GM12891 (cell line): ENCODE data around the gene PSRC1.

ENCODE experiments used
- DNase-seq: peaks from one replicate; pipeline ENCODE4 v3.0.0; 2011; ENCODE audit warnings: low spot score; ENCODE audit not compliant: insufficient read length
- FAIRE-seq: peaks from 2 replicates; lab custom pipeline; 2011; peaks lifted over from hg19 to GRCh38; lab: Jason Lieb, UNC
- PAX5 ChIP-seq: IDR thresholded peaks from 2 replicates; pipeline ENCODE4 v1.6.1; 2011; ENCODE audit warnings: low read length, moderate library complexity, mild to moderate bottlenecking; ENCODE audit not compliant: insufficient read depth, severe bottlenecking
- POLR2A ChIP-seq: IDR thresholded peaks from 2 replicates; pipeline ENCODE4 v1.6.1; 2011; ENCODE audit warnings: low read depth, low read length, control low read depth
- POLR2AphosphoS5 ChIP-seq: IDR thresholded peaks from 2 replicates; pipeline ENCODE4 v1.6.1; 2011; ENCODE audit warnings: low read depth, low read length, control low read depth
- POU2F2 ChIP-seq: IDR thresholded peaks from 2 replicates; pipeline ENCODE4 v1.6.1; 2011; ENCODE audit warnings: low read depth, mild to moderate bottlenecking, control low read depth, low read length, moderate library complexity
- SPI1 ChIP-seq: IDR thresholded peaks from 2 replicates; pipeline ENCODE4 v1.6.1; 2011; ENCODE audit warnings: low read depth, low read length, control low read depth
- TAF1 ChIP-seq: IDR thresholded peaks from 2 replicates; pipeline ENCODE4 v1.6.1; 2011; ENCODE audit warnings: low read depth, low read length, control low read depth

The PSRC1 gene

GRCh38 chr1:109259674-109260557 lies 23.0 kb downstream of the PSRC1 start:
- DNase-seq (no peak), FAIRE-seq (no peak)
- no peak for TF ChIP-seq SPI1
- TF ChIP-seq PAX5, result no peak
- no peak for TF ChIP-seq POLR2AphosphoS5
- no peak for TF ChIP-seq TAF1
- TF ChIP-seq POLR2A, result no peak
- TF ChIP-seq POU2F2, result no peak

DNA sequence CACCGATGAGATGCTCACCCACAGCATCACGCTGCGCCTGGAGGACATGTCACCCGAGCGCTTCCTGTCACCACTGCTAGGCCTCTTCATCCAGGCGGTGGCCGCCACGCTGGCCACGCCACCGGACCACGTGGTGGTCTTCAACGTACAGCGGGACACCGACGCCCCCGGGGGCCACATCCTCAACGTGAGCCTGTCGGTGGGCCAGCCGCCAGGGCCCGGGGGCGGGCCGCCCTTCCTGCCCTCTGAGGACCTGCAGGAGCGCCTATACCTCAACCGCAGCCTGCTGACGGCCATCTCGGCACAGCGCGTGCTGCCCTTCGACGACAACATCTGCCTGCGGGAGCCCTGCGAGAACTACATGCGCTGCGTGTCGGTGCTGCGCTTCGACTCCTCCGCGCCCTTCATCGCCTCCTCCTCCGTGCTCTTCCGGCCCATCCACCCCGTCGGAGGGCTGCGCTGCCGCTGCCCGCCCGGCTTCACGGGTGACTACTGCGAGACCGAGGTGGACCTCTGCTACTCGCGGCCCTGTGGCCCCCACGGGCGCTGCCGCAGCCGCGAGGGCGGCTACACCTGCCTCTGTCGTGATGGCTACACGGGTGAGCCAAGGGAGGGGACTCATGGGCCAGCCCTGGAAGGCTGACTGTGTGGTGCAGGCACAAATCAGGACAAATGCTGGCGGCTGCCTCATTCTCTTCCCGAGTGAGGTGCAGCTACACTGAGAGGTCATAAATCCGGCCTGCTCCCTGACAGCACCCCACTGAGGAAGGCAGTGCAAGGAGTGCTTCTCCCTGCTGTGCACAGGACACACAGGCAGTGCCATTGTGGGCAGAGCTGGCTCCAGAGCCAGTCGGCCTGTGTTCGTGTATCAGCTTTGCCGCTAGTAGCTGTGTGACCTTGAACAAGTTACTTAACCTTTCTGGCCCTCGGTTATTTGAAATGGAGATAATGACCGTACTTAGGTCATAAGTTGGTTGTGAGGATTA lies 24.2 kb downstream of the PSRC1 start:
- DNase-seq, result no peak
- no peak for FAIRE-seq
- TF ChIP-seq PAX5 (no peak), SPI1 (no peak), POLR2A (no peak), POU2F2 (no peak), TAF1 (no peak), POLR2AphosphoS5 (no peak)

- DNase-seq (no peak), FAIRE-seq (no peak)
- TF ChIP-seq PAX5 (no peak), POLR2AphosphoS5 (no peak), TAF1 (no peak), POLR2A (no peak), SPI1 (no peak), POU2F2 (no peak)
These were observed 25.1 kb downstream of the PSRC1 start for GRCh38 chr1:109257682-109258421.

DNA sequence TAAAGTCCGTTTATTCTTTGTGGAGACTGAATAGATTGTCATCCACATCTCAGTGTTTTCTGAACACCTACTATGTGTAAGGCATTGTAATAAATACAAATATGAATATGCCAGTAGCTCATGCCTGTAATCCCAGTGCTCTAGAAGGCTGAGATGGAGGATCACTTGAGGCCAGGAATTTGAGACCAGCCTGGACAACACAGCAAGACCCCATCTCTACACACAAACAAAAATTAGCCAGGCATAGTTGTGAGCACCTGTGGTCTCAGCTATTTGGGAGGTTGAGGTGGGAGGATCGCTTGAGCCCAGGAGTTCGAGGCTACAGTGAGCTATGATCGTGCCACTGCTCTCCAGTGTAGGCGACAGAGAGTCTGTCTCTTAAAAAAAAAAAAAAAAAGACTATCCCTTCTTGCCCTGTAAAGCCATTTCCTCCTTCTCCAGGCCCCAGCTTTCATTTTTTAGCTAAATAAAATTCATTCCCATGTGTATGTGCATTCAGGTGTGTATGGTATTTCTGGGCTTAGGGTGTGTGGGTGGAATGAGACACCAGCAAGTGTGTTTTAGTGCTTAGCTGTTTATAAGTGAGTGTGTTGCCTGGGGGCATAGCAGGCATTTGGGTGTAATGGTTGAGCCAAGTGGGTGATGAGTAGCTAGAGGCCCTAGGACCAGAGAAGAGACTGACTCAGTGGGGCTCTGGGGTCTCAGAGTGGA lies 25.8 kb downstream of the PSRC1 start:
- FAIRE-seq (no peak), DNase-seq (no peak)
- TF ChIP-seq POLR2A (no peak), TAF1 (no peak), PAX5 (no peak), SPI1 (no peak), POLR2AphosphoS5 (no peak), POU2F2 (no peak)

DNA sequence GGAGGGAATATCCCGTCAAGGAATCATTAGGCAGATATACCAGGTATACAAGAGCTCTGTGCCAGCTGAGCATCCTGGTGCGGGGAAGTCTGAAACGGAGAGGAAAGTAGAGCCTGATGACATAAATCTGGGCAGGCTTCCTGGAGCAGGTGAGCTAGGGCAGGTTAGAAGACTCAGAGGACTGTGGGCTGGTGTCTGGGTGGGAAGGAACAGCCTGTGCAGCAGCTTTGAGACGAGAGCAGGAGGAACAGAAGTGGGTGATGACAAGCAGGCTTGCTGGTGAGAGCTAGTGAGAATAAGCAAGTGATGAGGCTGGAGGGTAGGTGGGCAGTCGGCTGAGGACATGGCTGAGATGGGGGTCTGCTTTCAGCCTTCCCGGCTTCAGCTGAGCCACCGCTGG lies 26.9 kb downstream of the PSRC1 start:
- TF ChIP-seq POU2F2 (no peak), TAF1 (no peak), POLR2A (no peak), SPI1 (no peak), POLR2AphosphoS5 (no peak), PAX5 (no peak)
- DNase-seq, result no peak
- FAIRE-seq, result no peak

DNA sequence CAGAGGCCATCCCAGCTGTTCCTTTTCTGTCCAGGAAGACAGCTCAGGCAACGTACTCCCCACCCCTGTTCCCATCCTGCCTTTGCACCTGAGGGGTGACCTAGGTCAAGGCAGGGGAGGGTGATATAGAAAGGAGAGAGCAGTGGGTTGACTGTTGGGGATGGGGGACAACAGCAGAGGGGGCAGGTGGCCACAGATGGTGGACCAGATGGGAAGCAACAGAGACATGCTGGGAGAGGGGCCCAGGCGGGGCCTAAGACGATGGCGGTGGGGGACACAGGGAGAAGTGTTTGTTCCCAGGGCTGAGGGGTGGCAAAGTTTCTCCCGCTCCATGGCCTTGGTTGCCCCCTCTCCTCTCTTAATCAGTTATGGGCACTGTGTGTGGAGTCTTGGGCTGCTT lies 27.3 kb downstream of the PSRC1 start:
- TF ChIP-seq PAX5, result no peak
- TF ChIP-seq TAF1, result no peak
- TF ChIP-seq POLR2AphosphoS5, result no peak
- TF ChIP-seq POLR2A, result no peak
- TF ChIP-seq SPI1, result no peak
- TF ChIP-seq POU2F2, result no peak
- FAIRE-seq (no peak), DNase-seq (no peak)

GRCh38 chr1:109255097-109255651 lies 27.8 kb downstream of the PSRC1 start:
- DNase-seq, result no peak
- FAIRE-seq, result no peak
- TF ChIP-seq POLR2A (no peak), SPI1 (no peak), POLR2AphosphoS5 (no peak), POU2F2 (no peak), TAF1 (no peak), PAX5 (no peak)
